NCI-H1048 (cell line): ENCODE measurements around the gene ANKS3.
"Not testable (repeated sequence)": the region's sequence is repeated elsewhere in the genome, so short reads cannot be mapped to it uniquely, and the experiment has no call there.

Experiments
- DNase-seq: peaks from one replicate; lab custom pipeline; 2025; lab: John Stamatoyannopoulos, UW

The ANKS3 gene

DNA sequence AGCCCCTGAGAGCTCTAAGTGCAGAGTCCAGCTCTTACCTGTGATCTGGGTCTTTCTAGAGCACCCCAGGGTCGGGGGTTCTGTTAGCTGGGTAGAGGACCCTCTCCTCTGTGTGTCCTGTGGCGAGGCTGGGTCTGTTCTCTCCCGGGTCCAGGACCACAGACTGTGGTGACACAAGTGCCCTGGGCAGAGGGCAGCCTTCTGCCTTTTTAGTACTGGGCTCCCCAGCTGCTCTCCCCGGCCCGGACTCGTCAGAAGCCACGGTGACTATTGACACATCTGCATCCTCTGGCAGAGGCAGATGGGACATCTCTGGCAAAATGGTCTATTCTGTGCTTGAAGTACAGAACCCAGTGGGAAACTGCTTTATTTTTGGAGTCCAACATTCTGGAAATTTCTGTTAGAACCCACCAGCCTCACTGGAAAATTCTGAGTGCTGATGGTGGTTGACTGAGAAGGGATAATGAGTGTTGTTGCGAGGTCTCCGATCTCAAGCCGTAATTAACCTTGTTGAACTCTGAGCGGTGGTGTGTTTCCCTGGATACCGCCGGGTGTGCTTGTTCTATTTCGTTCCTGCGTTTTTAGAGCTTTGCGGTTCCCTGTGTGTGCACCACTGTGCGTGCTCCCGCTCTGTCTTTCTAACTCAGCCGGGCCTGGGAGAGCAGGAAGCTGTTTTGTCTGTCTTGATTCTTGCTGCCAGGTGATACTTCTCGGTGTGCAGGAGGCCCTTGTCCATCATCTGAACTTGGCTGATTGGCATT is 66.7 kb downstream of the ANKS3 start:
- DNase-seq, result no peak

DNA sequence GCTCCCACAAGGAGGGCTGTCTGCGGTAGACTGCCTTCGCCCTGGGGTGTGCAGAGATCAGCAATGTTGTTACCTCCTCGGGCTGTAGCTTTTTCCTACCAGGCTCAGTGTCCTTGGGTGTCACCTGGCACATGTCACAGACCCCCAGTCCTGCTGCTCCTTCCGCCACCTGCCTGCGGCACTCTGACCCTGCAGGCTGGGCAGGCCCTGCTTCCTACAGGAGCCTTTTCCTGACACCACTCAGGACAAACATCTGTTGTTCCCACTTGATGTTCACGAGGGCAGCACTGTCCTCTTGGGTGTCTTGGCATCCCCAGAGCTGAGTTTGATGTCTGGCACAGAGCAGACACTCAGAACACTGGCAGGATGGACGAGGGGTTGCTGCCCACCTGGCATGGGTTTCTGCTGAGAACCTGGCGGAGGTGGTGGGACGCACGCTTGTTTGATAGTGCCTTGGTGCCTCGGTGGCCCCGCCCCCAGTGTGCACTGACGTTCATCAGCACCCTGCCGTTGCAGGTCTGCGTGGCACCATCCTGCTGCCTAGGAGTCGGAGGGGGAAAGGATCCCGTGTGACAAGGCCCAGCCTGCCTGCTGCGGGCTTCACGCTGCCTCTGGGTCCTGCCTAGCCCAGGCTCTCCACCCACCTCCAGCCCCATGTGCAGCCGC is 67.4 kb downstream of the ANKS3 start:
- no peak for DNase-seq

DNA sequence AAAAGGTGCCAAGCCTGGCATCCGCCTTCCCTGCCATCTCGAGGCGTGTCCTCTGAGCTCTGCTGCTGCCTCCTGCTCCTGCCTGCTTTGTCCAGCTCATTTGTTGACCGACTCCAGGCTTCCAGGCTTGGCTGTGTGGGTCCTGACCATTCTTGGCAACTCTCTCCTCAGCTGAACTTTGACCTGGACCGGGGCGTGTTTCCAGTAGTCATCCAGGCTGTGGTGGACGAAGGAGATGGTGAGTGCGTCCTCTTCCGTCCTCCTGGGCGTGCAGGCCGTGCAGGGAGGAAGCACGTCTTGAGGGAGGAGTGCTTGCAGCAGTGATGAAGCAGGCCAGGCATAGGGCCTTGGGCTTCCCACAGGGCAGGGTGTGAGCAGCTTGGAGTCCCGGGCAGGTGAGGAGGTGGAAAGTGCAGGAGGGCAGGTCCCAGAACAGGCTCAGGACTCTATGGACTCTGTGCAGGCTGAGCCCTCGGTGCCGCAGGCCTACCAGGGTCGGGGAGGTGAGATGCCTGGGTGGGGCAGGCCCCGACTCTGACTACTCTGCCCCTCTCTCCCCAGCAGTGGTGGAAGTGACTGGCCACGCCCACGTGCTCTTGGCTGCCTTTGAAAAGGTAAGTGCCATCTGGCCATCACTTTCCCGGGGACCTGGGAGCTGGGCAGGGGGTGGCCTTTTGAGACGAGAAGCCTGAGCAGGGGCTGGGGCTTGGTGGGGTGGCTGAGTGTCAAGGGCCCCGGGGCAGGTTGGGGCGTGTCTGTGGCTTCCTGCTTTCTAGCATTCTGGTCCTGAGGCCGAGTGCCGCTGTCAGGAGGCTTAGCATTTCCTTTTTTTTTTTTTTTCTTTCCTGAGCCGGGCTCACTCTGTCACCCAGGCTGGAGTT is 69.3 kb downstream of the ANKS3 start:
- DNase-seq, result no peak

DNA sequence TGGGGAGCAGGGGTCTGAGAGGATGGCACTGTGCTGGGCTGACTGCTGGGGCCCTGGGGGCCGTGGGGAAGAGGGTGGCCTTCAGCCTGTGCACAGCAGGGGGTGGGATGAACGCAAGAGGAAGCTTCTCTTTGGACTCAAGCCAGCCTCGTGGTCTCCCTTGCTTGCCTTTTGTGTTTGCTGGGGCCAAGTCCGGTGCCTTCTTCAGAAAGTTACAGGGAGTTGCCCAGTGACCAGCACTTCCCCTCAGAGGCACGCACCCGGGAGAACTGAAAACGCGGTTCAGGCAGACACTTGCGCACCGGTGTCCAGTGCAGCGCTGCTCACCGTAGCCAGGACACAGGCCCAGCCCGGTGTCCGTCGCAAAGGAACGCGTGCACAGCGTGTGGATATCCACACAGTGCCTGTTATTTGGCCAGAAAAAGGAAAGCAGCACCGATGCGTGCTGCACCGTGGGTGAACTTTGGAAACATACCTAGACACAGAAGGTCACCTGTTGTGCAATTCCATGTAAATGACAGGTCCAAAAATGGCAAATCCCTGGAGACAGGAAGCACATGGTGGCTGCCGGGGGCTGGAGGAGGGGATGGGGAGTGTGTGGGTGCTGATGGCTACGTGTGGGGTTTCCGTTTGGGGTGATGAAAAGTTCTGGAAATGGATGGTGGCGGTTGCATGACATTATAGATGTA is 70.2 kb downstream of the ANKS3 start:
- no peak for DNase-seq

DNA sequence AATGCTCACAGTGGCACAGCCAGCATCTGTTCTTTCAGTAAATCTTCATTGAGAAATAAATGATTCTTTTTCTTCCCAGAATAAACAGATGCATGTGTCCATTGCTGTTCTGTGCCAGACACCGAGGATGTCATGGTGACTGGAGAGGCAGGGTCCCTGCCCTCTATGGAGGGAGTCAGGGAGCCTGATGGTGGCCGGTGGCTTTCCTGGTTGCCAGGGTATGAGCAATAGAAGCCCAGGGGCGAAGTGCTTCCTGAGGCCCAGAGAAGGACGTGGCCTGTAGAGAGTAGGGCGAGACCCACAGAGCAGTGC is 70.7 kb downstream of the ANKS3 start:
- DNase-seq, result no peak

DNA sequence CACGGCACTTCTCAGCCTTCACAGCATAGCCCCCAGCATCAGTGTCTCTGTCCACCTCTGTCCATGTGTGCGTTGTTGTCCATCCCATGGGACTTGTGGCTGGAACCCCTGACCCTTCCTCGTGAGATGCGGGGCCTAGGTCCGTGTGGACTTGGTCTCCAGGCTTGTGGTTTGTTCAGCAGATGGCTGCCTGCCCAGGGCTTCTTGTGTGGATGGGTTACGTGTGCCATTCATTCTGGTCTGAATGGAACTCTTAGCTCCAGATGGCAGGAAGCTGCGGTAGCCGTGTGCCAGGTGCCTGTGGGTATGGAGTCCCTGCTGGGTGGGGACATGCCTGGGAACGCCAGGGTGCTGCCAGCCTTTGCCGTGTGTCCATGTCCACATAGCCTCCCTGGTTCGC is 72.4 kb downstream of the ANKS3 start:
- no peak for DNase-seq

DNA sequence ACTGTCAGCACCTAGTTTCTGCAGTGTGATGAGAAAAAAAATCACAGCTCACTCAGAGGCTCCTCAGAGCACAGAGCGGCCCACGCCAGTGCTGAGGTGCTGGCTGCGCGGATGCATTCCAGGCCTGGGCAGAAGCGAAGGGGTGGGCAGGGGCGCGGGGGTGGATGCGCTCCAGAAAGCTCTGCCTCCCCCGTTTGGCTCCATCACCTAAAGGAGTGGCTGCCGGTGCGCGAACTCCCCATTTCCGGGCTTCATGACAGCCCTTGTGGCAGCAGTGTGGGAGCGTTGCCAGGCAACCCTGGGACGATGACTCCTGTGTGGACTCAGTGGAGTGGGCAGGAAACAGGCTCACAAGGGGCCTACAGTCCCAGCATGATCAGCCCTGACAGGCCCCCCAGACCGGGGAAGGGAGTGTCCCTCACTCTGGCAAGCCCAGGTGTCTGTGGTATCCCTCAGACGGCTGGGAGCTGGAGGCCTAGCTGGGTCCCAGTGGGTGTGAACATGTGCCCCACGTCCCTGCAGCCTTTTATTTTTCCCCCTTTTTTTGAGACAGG is 73.5 kb downstream of the ANKS3 start:
- DNase-seq, result no peak

DNA sequence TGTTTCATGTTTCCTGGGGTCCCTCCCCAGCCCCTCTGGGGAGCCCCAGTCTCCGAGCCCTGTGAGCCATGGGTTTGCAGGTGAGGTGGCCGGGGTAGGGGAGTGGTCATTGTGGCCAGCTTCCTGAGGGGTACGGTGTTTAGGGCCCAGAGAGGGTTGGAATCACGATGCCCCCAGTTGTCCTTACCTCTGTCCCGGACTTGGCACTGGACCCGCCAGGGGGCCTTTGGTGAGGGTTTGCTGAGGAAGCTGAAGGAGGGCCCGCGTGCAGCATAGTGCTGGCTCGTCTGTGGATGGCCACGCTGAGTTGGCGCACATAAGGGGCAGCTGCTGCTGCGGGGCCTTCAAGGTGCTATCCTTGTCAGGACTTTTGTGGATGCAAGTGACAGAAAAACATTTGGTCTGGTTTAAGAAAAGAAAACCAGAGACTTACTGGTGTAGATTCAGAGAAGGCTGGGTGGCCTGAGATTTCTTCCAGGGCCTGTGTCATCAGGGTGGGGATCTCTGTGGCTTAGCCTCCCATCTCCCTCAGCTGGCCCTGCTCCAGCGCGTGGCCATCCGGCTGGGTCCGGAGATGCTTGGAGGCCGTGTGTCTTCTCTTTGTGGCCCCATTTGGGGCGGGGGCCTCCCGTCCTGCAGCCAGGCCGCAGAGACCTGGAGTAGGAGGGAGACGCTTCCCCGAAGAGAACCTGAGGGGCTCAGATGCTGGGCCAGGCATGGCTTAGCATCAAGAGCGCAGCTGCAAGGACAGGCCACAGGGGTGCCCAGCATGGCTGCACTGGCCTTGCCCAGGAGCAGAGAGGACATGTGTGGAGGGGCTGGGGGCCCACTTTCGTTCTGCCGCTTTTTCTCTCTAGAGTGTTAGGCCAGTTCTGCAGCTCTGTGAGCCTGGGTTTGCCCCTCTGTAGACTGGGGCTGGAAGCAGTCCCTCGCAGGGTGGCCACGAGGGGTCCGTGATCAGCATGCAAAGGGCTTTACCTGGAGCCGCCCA is 74.4 kb downstream of the ANKS3 start:
- no peak for DNase-seq

DNA sequence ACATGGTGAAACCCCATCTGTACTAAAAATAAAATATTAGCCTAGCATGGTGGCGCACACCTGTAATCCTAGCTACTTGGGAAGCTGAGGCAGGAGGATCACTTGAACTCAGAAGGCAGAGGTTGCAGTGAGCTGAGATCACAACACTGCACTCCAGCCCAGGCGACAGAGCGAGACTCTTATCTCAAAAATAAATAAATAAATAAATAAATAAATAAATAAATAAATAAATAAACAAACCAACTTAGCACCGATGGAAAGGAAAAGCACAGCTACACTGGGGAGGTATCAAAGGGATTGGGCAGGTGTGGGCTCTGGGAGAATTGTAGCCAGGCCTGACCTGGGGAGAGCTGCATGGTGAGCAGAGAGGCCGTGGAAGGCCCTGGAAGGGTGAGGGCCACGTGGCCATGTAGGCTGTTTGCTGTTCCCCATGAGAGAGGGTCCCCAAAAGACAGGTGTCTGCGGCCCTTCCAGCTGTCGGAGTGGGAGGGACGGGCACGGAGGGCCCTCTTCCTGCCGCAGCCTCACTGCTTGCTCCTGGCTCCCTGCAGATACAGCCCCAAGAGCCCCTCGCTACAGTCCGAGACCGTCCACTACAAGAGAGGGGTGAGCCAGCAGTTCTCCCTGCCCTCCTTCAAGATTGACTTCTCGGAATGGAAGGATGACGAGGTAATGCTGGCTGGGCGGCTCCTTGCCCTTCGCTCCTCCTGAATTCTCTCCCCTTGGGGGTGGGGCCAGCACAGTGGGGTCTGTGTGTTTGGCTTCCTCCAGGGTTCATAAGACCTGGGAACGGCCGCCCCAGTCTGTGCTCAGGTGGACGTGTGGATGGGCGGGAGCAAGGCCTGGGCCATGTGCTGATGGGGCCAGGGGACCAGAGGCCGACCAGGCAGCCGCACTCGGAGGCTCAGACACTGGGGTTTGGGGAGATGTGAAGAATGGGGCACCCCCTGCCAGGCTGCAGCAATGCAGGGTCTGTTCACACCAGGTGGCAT is 77.1 kb downstream of the ANKS3 start:
- no peak for DNase-seq

DNA sequence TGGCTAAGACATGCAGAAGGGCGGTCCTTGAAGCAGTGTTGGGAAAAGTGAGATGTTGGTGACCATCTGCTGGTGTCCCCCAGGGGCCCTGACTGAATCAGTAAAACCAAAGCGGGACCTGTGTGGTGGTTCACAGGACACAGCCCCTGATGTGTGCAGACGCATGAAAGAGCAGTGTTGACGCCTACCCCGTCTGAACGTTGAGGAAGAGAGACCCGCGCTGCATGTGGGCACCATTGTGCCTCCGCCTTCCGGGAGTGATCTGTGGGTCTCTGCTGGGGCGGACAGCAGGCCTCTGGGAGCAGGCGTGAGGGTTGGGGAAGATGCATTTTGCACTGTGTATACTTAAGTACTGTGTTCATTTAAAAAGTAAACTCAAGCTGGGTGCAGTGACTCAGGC is 77.8 kb downstream of the ANKS3 start:
- no peak for DNase-seq

DNA sequence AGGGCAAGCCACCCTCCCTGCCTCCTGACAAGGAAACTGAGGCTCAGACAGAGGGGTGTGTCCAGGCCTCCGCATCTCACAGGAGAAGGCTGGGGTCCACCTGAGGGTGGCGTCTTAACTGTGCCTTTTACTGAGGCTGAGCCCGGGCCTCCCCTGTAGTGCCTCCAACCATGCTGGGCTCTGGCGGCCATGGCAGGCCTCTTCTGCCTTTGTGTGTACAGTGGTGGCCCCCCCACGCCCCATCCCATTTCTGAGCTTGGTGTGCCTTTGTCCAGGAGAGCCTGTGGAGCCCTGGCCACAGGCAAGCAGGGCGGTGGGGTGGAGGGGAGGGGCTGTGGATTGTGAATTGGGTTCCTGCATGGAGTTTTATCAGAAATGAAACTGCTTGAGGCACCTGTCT is 78.3 kb downstream of the ANKS3 start:
- no peak for DNase-seq

DNA sequence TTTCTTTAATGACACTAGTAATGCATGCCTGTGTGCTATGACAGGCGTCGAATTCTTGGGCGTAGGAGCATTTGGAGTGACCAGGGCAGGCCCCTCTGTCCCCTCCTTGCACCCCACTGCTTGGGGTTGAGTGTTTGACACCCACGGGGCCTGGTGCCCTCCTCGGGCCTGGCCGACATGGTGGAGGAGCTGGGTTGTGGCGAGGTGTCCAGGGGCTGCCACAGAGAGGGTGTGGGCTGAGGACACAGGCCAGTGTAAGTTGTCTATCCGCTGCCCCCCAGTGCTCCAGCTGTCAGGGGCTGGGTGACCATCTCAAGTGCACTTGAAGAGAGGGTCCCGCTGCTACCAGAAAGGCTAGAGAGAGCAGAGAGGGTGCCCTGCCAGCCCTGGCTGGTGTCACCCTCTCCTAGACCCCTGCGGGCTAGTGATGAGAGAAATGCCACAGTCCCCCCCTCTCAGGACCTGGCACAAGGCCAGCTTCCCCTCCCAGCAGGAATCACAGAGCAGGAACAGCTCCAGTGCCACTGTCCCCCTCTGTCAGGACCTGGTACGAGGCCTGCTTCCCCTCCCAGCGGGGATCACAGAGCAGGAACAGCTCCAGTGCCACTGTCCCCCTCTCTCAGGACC is 79.0 kb downstream of the ANKS3 start:
- DNase-seq, result no peak

DNA sequence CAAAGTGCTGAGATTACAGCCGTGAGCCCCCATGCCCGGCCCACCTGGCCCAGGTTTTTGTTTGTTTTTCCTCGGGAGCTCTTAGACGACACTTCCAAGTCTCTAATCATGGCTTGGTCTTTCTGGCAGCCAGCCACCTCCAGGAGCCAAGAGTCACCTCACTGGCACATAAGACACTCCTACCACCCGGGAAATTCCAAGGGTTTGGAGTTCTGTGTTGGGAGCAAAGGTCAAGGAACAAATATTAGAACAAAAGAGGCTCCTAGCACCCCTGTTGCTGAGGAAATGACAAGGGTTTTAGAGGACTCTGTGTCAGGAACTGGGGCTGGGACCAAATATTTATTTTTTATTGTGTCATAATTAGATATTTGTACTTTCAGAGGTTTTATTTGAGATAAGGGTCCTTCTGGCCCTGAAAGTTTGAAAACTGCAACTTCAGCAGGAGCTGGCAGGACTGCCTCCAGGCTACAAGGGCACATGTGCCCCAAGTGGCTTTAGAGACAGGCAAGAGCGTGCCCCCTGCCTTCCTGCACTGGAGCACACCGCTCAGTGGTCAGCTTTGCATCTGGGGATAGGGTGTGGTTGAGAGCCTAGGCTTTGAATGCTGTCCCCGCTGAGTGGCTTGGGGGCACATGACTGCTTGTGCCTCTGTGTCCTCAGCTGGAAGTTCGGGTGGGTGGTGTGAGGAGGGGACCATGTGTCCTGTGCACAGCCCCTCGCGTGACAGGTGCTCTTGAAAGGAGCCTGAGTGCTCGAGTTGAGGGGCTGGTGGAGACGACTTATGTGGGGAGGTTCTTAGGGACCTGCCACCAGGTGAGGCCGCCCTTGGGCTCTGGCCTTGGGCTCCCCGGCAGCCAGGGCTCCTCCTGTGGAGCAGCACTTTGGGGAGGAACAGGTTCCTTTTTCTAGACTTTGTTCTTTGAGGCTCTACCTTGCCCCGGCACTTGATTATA is 79.8 kb downstream of the ANKS3 start:
- DNase-seq, result no peak

DNA sequence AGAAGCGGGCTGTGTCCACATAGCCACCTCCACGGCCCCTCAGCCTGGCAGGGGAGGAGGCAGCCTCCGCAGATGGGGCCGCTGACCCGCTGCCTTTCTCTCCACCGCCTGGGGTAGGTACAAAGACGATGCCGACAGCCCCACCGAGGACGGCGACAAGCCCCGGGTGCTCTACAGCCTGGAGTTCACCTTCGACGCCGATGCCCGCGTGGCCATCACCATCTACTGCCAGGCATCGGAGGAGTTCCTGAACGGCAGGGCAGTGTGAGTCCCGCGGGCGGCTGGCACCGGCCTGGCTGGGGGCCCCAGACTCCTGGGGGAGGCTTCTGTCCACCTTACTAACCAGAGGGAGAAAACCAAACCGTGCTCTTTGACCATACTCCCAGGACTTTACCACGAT is 81.5 kb downstream of the ANKS3 start:
- no peak for DNase-seq

DNA sequence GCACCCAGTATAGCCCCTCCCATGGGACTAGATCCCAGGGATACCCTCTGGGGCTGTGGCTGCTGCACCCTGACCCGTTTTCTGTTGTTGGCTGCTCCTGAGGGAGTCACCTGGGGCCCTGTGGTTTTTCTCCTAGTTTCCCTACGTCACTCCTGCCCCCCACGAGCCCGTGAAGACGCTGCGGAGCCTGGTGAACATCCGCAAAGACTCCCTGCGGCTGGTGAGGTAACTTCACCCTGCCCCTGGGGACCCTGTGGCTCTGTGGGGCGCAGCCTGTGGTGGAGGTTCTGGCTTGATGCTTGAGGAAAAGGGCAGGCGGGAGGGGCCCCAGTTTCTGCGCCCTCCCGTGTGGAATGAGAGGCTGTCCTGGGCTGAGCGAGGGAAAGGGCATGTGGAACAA is 82.2 kb downstream of the ANKS3 start:
- no peak for DNase-seq

DNA sequence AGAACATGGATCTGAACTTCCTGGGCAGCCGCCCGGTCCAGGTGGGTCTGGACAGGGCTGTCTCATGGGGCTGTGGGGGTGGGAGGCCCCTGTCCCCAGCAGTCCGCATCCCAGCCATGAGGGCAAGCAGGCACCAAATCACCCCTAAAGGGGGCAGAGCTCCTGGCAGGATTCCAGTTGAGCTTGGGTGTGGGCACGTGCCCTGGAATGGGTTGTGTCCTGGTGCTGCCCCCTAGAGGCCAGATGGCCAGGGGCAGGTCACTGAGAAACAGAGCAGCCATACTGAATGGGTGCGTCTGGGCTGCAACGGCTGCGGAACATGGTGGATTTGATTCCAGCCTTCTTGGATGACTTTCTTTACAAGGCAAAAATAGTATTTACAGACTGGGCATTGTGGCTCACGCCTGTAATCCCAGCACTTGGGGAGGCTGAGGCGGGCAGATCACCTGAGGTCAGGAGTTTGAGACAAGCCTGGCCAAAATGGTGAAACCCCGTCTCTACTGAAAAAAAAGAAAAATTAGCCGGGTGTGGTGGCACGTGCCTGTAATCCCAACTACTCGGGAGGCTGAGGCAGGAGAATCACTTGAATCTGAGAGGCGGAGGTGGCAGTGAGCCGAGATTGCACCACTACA is 83.5 kb downstream of the ANKS3 start:
- DNase-seq, result not testable (repeated sequence)

DNA sequence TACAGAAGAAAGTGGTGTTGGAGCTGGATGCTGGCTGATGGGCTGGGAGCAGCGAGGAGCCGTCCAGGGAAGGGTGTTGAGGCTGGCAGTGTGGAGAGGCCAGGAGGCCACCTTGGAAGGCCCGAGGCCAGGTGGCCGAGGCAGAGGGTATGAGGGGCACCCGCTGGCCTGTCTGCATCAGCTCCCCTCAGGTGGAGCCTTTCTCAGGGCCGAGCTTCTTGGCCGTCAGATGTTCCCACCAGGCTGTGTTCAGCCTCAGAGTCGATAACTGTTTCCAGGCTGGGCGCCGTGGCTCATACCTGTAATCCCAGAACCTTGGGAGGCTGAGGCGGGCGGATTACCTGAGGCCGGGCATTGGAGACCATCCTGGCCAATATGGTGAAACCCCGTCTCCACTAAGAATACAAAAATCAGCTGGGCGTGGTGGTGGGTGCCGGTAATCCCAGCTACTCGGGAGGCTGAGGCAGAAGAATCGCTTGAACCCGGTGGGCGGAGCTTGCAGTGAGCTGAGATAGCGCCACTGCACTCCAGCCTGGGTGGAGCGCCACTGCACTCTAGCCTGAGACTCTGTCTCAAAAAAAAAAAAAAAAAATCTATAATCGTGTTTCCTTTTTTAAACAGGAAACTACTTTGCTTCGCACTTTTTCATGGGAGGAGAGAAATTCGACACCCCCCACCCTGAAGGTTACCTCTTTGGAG is 84.2 kb downstream of the ANKS3 start:
- no peak for DNase-seq
